ENCODE results near the gene PSPH. TPM values are rescaled to one million over a fixed set of nuclear protein-coding genes. Genes with fewer than 3 reads are reported as not detected.
"Not testable (repeated sequence)": the region's sequence is repeated elsewhere in the genome, so short reads cannot be mapped to it uniquely, and the experiment has no call there.

The PSPH gene
- total RNA-seq, 2 experiments from 2014 or later: 16.3 to 20.9 TPM

DNA sequence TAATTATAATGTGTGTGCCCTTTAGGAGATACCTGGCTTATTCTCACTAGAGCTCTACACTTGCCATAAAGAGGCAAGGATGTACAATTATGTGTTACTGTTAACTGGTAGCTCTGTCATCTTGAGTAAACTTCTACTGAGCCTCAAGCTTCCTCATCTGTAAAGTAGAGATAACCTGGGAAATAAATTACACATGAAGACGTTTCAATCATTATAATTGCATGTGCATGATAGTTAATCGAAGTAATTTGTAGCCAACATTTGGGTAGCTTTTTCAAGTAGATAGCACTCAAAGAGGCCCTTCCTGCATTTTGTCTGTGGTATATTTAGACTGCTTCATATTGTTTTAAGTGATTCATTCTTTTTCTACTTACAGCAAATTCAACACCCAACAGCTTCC, 2.7 kb upstream of the PSPH start:
- intact Hi-C loops (cut with micrococcal nuclease): loop anchor here (2.0 to 5.0 kb wide), 2 partner anchors 522 to 689 kb away; partner anchors contain the start of gene LANCL2
- CTCF ChIA-PET: interaction anchor here (1.0 to 1.6 kb wide), 2 partner anchors 19 to 21 kb away, joined by 3 to 5 read pairs; no protein-coding TSS in a partner anchor
- H3K27me3 Mint-ChIP-seq: no peaks in the 10 kb centered on the region
- peaks cover 54% of the 10 kb centered on the region for H3K36me3 Mint-ChIP-seq
- no peak for DNase-seq
- peaks cover 38% of the 10 kb centered on the region for H3K4me1 Mint-ChIP-seq (ENCODE audit: low read depth)
- no peaks in the 10 kb centered on the region for H3K9me3 Mint-ChIP-seq
- POLR2A ChIA-PET: interaction anchor here (0.8 kb wide), 1 partner anchor 10 kb away, joined by 3 read pairs; the partner anchor contains the start of gene SUMF2
- peak overlapping the region; percentile 26 for H3K4me3 Mint-ChIP-seq
- H3K27ac Mint-ChIP-seq: peak overlapping the region; percentile 78

DNA sequence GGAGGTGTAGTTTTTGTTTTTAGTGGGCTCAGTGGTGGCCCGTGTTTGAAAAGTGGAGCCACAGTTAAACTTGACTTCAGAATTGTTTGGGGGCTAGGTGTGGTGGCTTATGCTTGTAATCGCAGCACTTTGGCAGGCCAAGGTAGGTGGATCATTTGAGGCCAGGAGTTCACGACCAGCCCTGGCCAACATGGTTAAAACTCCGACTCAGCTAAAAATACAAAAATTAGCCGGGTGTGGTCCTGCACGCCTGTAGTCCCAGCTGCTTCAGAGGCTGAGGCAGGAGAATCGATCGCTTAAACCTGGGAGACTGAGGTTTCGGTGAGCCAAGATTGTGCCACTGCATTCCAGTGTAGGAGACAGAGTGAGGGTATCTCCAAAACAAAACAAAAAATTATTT, 2.1 kb upstream of the PSPH start:
- Mint-ChIP-seq H3K4me3 (peak overlapping the region; percentile 68), H3K27ac (peak overlapping the region; percentile 64), H3K9me3 (no peaks in the 10 kb centered on the region), H3K27me3 (no peaks in the 10 kb centered on the region), H3K36me3 (peaks cover 53% of the 10 kb centered on the region), H3K4me1 (ENCODE audit: low read depth) (peaks cover 36% of the 10 kb centered on the region)
- POLR2A ChIA-PET: interaction anchor here (0.8 kb wide), 1 partner anchor 11 kb away, joined by 3 read pairs; the partner anchor contains the start of gene SUMF2
- intact Hi-C loops (cut with micrococcal nuclease): loop anchor here (5.0 kb wide), 1 partner anchor 521 kb away; no protein-coding TSS in a partner anchor
- DNase-seq: no peak
- CTCF ChIA-PET: interaction anchor here (1.0 to 1.6 kb wide), 2 partner anchors 20 to 21 kb away, joined by 3 to 5 read pairs; no protein-coding TSS in a partner anchor

DNA sequence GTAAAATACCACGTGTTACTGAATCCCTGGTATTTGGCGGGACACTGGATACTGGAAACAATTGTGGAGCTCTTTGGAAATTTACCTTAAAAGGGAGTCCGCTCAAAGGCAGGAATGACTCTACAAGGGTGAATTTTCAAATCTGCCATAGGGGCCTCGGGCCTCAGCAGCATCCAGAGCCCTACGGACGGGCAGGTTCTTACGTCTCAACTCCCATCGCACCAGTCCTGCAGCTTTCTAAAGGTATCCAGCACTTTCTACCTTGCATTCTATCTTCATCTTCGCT, 248 bp downstream of the PSPH start:
- DNase-seq: no peak
- Mint-ChIP-seq H3K4me1 (ENCODE audit: low read depth) (peaks cover 34% of the 10 kb centered on the region), H3K9me3 (no peaks in the 10 kb centered on the region), H3K4me3 (peak overlapping the region; percentile 95), H3K36me3 (peaks cover 36% of the 10 kb centered on the region), H3K27ac (peak overlapping the region; percentile 94), H3K27me3 (no peaks in the 10 kb centered on the region)
- intact Hi-C loops (cut with micrococcal nuclease): loop anchor here (1.0 to 5.0 kb wide), 7 partner anchors 13 to 519 kb away; partner anchors contain the start of genes CHCHD2, NIPSNAP2, SUMF2 and ZNF713
- CTCF ChIA-PET: interaction anchor here (0.7 to 1.9 kb wide), 9 partner anchors 12 to 87 kb away, joined by 3 to 17 read pairs (median 4); partner anchors contain the start of genes NIPSNAP2 and SUMF2
- POLR2A ChIA-PET: interaction anchor here (0.9 to 1.9 kb wide), 9 partner anchors 8 to 477 kb away, joined by 3 to 13 read pairs (median 5); partner anchors contain the start of genes CHCHD2, NIPSNAP2 and SUMF2

DNA sequence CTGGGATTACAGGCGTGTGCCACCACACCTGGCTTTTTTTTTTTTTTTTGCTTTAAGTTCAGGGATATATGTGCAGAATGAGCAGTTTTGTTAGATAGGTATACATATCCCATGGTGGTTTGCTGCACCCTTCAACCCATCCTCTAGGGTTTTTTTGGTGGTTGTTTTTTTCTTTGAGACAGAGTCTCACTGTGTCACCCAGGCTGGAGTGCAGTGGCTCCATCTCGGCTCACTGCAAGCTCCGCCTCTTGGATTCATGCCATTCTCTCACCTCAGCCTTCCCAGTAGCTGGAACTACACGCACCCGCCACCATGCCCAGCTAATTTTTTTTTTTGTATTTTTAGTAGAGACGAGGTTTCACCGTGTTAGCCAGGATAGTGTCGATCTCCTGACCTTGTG, 2.5 kb downstream of the PSPH start:
- H3K27me3 Mint-ChIP-seq; H3K27ac Mint-ChIP-seq; H3K9me3 Mint-ChIP-seq; POLR2A ChIA-PET; H3K4me3 Mint-ChIP-seq; DNase-seq; intact Hi-C loops (cut with micrococcal nuclease): not testable (repeated sequence)
- H3K36me3 Mint-ChIP-seq: peaks cover 17% of the 10 kb centered on the region
- CTCF ChIA-PET: interaction anchor here (0.7 kb wide), 1 partner anchor 16 kb away, joined by 3 read pairs; no protein-coding TSS in a partner anchor
- H3K4me1 Mint-ChIP-seq (ENCODE audit: low read depth): peaks cover 17% of the 10 kb centered on the region

DNA sequence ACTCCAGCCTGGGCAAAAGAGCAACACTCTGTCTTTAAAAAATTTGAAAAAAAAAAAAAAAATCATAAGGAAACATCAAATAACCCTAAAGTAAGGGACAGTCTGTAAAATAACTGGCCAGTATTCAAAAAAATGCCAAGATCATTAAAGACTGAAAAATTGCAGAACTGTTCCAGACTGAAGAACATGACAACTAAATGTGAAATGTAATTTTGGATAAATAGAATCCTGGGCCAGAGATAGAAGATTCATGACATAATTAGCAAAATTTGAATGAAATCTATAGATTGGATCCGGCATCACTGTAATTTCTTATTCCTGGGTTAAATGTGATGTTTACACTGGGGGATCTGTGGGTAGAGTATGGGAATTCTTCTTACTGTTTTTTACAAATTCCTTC, 3.0 kb downstream of the PSPH start:
- CTCF ChIA-PET: interaction anchor here (0.7 kb wide), 1 partner anchor 16 kb away, joined by 3 read pairs; no protein-coding TSS in a partner anchor
- no peak for DNase-seq
- intact Hi-C loops (cut with micrococcal nuclease): no loop called here
- no peaks in the 10 kb centered on the region for H3K27me3 Mint-ChIP-seq
- no peak overlapping the region for H3K4me3 Mint-ChIP-seq
- no peak overlapping the region for H3K27ac Mint-ChIP-seq
- peaks cover 13% of the 10 kb centered on the region for H3K36me3 Mint-ChIP-seq
- no peaks in the 10 kb centered on the region for H3K9me3 Mint-ChIP-seq
- POLR2A ChIA-PET: interaction anchor here (0.8 kb wide), 1 partner anchor 73 kb away, joined by 3 read pairs; no protein-coding TSS in a partner anchor
- peaks cover 13% of the 10 kb centered on the region for H3K4me1 Mint-ChIP-seq (ENCODE audit: low read depth)

DNA sequence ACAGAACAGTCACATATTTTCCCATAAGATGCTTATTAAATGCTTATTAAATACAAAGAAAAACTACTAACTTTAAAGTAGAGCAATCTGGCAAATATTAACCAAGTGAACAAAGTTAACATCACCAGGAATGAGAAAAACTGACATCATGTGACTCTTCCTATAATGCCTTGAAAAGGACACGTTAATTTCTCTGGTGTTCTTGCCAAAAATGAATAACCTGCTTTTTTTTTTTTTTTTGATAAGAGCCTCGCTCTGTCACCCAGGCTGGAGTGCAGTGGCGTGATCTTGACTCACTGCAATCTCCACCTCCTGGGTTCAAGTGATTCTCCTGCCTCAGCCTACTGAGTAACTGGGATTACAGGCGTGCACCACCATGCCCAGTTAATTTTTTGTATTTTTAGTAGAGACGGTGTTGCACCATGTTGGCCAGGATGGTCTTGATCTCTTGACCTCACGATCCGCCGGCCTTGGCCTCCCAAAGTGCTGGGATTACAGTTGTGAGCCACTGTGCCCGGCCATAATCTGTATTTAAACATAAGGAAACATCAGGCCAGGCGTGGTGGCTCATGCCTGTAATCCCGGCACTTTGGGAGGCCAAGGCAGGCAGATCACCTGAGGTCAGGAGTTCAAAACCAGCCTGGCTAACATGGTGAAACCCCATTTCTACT, 3.7 kb downstream of the PSPH start:
- H3K36me3 Mint-ChIP-seq; DNase-seq; CTCF ChIA-PET; intact Hi-C loops (cut with micrococcal nuclease); H3K27ac Mint-ChIP-seq; H3K4me3 Mint-ChIP-seq; H3K27me3 Mint-ChIP-seq; H3K9me3 Mint-ChIP-seq; H3K4me1 Mint-ChIP-seq (ENCODE audit: low read depth): not testable (repeated sequence)
- POLR2A ChIA-PET: interaction anchor here (0.8 kb wide), 1 partner anchor 72 kb away, joined by 3 read pairs; no protein-coding TSS in a partner anchor

DNA sequence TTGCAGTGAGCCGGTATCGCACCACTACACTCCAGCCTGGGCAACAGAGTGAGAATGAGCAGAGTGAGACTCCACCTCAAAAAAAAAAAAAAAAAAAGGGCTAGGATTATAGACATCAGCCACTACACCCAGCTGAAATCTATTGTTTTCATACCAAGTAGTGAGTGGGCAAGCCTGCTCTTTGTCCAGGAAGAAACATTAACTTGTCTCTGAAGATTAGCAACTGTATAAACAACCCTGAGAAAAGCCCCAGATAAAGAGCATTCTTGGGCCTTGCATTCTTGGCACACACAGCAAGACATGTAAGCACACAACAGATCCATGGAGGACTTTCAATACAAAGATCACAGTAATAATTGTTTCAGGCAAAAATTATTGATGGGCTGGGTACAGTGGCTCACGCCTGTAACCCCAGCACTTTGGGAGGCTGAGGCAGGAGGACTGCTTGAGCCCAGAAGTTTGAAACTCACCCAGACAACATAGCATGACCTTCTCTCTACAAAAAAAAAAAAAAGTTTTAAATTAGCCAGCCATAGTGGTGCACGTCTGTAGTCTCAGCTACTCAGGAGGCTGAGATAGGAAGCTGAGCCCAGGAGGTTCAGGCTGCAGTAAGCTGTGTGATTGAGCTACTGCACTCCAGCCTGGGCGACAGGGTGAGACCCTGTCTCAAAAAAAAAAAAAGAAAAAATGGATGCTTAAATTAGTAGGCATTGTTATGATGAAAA, 4.4 kb downstream of the PSPH start:
- Mint-ChIP-seq H3K27ac (no peak overlapping the region), H3K4me3 (no peak overlapping the region), H3K9me3 (no peaks in the 10 kb centered on the region), H3K4me1 (ENCODE audit: low read depth) (peaks cover 7% of the 10 kb centered on the region), H3K27me3 (no peaks in the 10 kb centered on the region), H3K36me3 (peaks cover 8% of the 10 kb centered on the region)
- CTCF ChIA-PET: no interaction called here
- no peak for DNase-seq
- POLR2A ChIA-PET: no interaction called here
- intact Hi-C loops (cut with micrococcal nuclease): no loop called here

DNA sequence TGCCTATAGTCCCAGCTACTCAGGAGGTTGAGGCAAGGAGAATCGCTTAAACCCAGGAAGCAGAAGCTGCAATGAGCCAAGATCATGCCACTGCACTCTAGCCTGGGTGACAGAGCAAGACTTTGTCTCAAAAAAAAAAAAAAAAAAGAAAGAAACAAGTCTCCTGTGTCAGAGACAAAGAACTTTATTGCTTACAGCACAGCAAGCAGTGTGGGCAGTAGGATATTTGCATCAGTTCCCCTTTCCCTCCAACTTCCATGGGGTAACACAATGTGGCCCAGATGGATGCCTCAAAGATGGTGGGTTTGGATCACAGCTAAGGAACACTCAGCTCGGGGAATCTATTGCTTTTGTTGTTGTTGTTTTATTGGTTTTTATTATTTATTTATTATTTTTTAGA, 5.5 kb downstream of the PSPH start:
- H3K9me3 Mint-ChIP-seq; H3K4me3 Mint-ChIP-seq; POLR2A ChIA-PET; intact Hi-C loops (cut with micrococcal nuclease); H3K27ac Mint-ChIP-seq; CTCF ChIA-PET; H3K36me3 Mint-ChIP-seq; H3K4me1 Mint-ChIP-seq (ENCODE audit: low read depth); DNase-seq; H3K27me3 Mint-ChIP-seq: not testable (repeated sequence)

DNA sequence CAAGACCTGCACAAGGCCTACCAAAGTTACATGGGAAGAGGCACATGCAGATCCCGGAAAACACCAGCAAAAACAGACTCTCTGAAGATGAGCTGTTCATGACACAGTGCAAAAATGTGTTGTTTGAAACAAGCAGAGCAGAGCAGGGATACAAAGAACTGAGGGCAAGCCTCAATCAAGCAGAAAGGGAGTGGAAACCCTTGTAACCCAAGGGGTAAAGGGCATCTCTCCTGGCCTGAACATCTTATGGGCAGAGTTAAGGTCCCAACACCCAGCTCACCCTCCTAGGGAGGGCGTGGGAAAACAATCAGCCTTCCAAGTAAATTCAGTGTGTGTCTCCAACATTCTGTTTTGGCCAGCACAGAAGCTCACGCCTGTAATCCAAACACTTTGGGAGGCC, 10.5 kb downstream of the PSPH start:
- Mint-ChIP-seq H3K36me3 (peaks cover 6% of the 10 kb centered on the region), H3K27me3 (no peaks in the 10 kb centered on the region), H3K4me1 (ENCODE audit: low read depth) (no peaks in the 10 kb centered on the region), H3K9me3 (no peaks in the 10 kb centered on the region), H3K27ac (no peak overlapping the region), H3K4me3 (no peak overlapping the region)
- ChIA-PET CTCF (interaction anchor here (0.8 kb wide), 1 partner anchor 34 kb away, joined by 3 read pairs; no protein-coding TSS in a partner anchor), POLR2A (no interaction called here)
- DNase-seq: no peak
- intact Hi-C loops (cut with micrococcal nuclease): no loop called here

DNA sequence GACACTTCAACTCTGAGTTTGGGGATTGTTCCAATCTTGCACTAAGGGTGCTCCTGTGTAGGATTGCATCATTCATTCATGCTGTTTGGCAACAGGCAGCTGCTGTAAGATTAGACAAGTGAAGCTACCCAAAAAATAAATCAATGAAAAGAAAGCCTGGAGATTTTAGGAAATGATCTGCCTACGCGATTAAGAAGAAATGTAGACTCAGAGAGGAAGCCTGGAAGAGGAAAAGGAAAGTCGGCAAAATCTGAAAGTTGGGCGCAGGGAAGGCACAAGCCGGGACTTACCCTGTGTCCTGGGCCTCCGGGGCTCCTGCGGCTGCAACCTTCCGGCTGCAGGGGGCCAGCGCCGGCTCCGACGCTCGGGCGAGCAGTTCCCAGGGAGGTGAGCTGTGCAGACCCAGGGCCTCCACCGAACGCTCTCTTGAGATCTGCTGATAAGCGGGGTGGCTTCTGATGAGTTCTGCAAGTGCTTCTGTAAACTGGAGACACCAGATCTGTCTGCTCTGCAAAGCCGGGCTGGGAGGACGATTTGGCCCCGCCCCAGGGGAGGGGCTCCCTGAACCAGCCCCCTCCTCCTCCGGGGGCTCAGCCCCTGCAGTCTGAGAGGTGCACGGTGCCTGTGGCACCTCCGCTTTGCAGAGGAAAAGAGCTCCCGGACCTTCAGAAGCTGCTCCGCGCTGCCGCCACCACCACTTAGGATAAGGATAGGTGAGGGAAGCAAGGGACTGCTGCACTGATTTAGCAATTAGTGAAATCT, 17.4 kb downstream of the PSPH start:
- no peaks in the 10 kb centered on the region for H3K27me3 Mint-ChIP-seq
- CTCF ChIA-PET: interaction anchor here (0.7 to 3.4 kb wide), 4 partner anchors 17 to 40 kb away, joined by 3 to 20 read pairs (median 4); partner anchors contain the start of genes CCT6A and PSPH
- intact Hi-C loops (cut with micrococcal nuclease): loop anchor here (1.0 kb wide), 1 partner anchor 17 kb away; the partner anchor contains the start of genes CCT6A and PSPH
- H3K9me3 Mint-ChIP-seq: no peaks in the 10 kb centered on the region
- peaks cover 8% of the 10 kb centered on the region for H3K4me1 Mint-ChIP-seq (ENCODE audit: low read depth)
- peaks cover 13% of the 10 kb centered on the region for H3K36me3 Mint-ChIP-seq
- POLR2A ChIA-PET: interaction anchor here (1.8 kb wide), 1 partner anchor 17 kb away, joined by 7 read pairs; the partner anchor contains the start of genes CCT6A and PSPH
- peak overlapping the region; percentile 43 for H3K27ac Mint-ChIP-seq
- DNase-seq: peak; percentile 72
- peak overlapping the region; percentile 75 for H3K4me3 Mint-ChIP-seq

DNA sequence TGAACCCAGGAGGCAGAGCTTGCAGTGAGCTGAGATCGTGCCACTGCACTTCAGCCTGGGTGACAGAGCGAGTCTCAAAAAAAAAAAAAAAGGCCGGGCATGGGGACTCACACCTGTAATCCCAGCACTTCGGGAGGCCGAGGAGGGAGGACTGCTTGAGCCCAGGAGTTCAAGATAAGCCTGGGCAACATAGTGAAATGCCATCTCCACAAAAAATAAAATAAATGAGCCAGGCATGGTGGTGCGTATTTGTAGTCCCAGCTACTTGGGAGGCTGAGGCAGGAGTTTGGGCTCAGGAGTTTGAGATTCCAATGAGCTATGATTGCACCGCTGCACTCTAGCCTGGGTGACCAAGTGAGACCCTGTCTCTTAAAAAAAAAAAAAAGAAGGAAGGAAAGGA, 18.7 kb downstream of the PSPH start:
- DNase-seq; H3K4me3 Mint-ChIP-seq; H3K27ac Mint-ChIP-seq; H3K27me3 Mint-ChIP-seq; H3K4me1 Mint-ChIP-seq (ENCODE audit: low read depth); intact Hi-C loops (cut with micrococcal nuclease); POLR2A ChIA-PET; CTCF ChIA-PET; H3K9me3 Mint-ChIP-seq: not testable (repeated sequence)
- H3K36me3 Mint-ChIP-seq: peaks cover 13% of the 10 kb centered on the region

Measured in activated CD4-positive, alpha-beta memory T cell treated with anti-CD3 and anti-CD28 coated beads for 36 hours (primary cell).